ENCODE results near the gene TIMM23. TPM values are rescaled to one million over a fixed set of nuclear protein-coding genes. Genes with fewer than 3 reads are reported as not detected.
A peak's percentile ranks its signal among the peaks of the same experiment; 100 is the strongest.

The TIMM23 gene
- total and polyA plus RNA-seq, 2 of the 4 experiments (the other 2 are of a cell fraction): 82.4 to 86.2 TPM

GRCh38 chr10:46028584-46029460 is 56.5 kb downstream of the TIMM23 start:
- H2BK20ac ChIP-seq (ENCODE audit: low read depth, low read length): no peak overlapping the region
- peaks cover 47% of the 10 kb centered on the region for H4K20me1 ChIP-seq (ENCODE audit: insufficient read depth, low read length)
- no peak overlapping the region for H2BK5ac ChIP-seq (ENCODE audit: low read depth, low read length, poor library complexity, severe bottlenecking)
- H3K9me1 ChIP-seq (ENCODE audit: insufficient read depth, low read length): peaks cover 6% of the 10 kb centered on the region; the same call in 1 of the 2 replicates
- no peak overlapping the region for H4K8ac ChIP-seq (ENCODE audit: low read depth in 2 of 2, low read length in 2 of 2)
- ChIA-PET CTCF (interaction anchor here (0.6 to 1.6 kb wide), 6 partner anchors 12 to 551 kb away, joined by 3 to 7 read pairs (median 3); no protein-coding TSS in a partner anchor), POLR2A (ENCODE audit: unreplicated experiment) (no interaction called here)
- peak overlapping the region; percentile 89; the same call in 1 of the 2 replicates for H3K9ac ChIP-seq (ENCODE audit: low read depth, low read length)
- dilution Hi-C loops (cut with HindIII; ENCODE audit: low sequenced_read_pairs, unreplicated experiment) (no loop called here), intact Hi-C loops (cut with micrococcal nuclease) (loop anchor here (1.0 to 10.0 kb wide), 3 partner anchors 46 to 564 kb away; no protein-coding TSS in a partner anchor), in situ Hi-C loops (cut with MboI; ENCODE audit: low sequenced_read_pairs) (no loop called here)
- H2BK120ac ChIP-seq (ENCODE audit: low read depth, low read length): no peak overlapping the region
- TF ChIP-seq SMC3 (IDR thresholded peaks at IDR 0.05; ENCODE audit: low read depth, low read length) (peak; percentile 61), ELK1 (IDR thresholded peaks at IDR 0.05; ENCODE audit: borderline replicate concordance, low read depth, low read length) (no peak), MAFK (IDR thresholded peaks at IDR 0.05; ENCODE audit: low read depth, low read length) (peak; percentile 67), USF2 (IDR thresholded peaks at IDR 0.05; ENCODE audit: low read depth, low read length) (no peak), RAD21 (IDR thresholded peaks at IDR 0.05; ENCODE audit: low read length) (peak; percentile 80), CTCF (conservative IDR thresholded peaks at IDR 0.05; ENCODE audit: low read depth, low read length) (peak; percentile 79)
- H3K23ac ChIP-seq (ENCODE audit: low read depth, low read length): no peak overlapping the region
- H3K4me2 ChIP-seq (ENCODE audit: low read depth, low read length): peak overlapping the region; percentile 88
- BruUV-seq (replicated peaks): no TSS peak
- H3K27ac ChIP-seq (ENCODE audit: insufficient read depth, low read length): no peak overlapping the region
- peak overlapping the region; percentile 80 for H3K4me3 ChIP-seq (ENCODE audit: insufficient read depth, low read depth, low read length)
- no peak overlapping the region for H3K18ac ChIP-seq (ENCODE audit: low read depth, low read length)
- WGBS, 2 experiments (ENCODE audit: extremely low coverage in 2 of 2, insufficient read length in 1 of 2): no CpG with 5 or more reads among the region's 6 CpGs
- H3K56ac ChIP-seq (ENCODE audit: extremely low read depth, insufficient read depth, low read length): no peak overlapping the region
- ATAC-seq (ENCODE audit: low read depth) (peak; percentile 40), DNase-seq (peak; percentile 81)
- H4K5ac ChIP-seq (ENCODE audit: low read depth, low read length): no peak overlapping the region
- H3K14ac ChIP-seq (replicated peaks; ENCODE audit: low read depth, low read length): no peak overlapping the region
- no peak overlapping the region for H4K91ac ChIP-seq (ENCODE audit: insufficient read depth, low read depth, low read length)
- H3K4me1 ChIP-seq (ENCODE audit: control insufficient read depth, insufficient read depth, low read length): peaks cover 18% of the 10 kb centered on the region
- H3K36me3 ChIP-seq (ENCODE audit: control insufficient read depth, insufficient read depth, low read length): no peaks in the 10 kb centered on the region
- no peak overlapping the region for H2BK15ac ChIP-seq (ENCODE audit: low read depth, low read length)
- no peak overlapping the region for H2AFZ ChIP-seq (replicated peaks; ENCODE audit: low read length, poor library complexity)
- no peak overlapping the region for H2AK9ac ChIP-seq (replicated peaks; ENCODE audit: low read depth, low read length, poor library complexity)
- peaks cover 3 to 23% of the 10 kb centered on the region in 2 experiments; a peak in 2 of 4 replicates for H3K79me1 ChIP-seq (ENCODE audit: low read depth in 1 of 2, low read length in 2 of 2)
- no peaks in the 10 kb centered on the region for H3K27me3 ChIP-seq (ENCODE audit: control insufficient read depth, insufficient read depth, low read length)
- H3K9me3 ChIP-seq (ENCODE audit: control insufficient read depth, insufficient read depth, low read length): no peaks in the 10 kb centered on the region
- no peak overlapping the region for H3K4ac ChIP-seq (ENCODE audit: low read depth, low read length)
- no peak overlapping the region for H2AK5ac ChIP-seq (ENCODE audit: low read depth, low read length)
